Measurements from ENCODE around the gene NEK4.
A peak's percentile ranks its signal among the peaks of the same experiment; 100 is the strongest.
"Not testable (repeated sequence)": the region's sequence is repeated elsewhere in the genome, so short reads cannot be mapped to it uniquely, and the experiment has no call there.

NEK4 gene

DNA sequence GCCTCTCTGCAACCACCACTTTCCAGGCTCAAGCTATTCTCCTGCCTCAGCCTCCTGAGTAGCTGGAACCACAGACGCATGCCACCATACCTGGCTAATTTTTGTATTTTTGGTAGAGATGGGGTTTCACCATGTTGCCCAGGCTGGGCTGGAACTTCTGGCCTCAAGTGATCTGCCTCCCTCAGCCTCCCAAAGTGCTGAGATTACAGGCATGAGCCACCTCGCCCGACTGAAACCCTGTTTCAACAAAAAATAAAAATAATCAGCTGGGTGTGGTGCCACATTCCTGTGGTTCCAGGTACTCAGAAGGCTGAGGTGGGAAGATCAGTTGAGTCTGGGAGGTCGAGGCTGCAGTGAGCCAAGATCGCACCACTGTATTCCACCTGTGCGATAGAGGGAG lies 5.7 kb upstream of the NEK4 start:
- not testable (repeated sequence) for H3K4me3 Mint-ChIP-seq, ATAC-seq, H3K27me3 Mint-ChIP-seq, H3K9me3 Mint-ChIP-seq, H3K27ac Mint-ChIP-seq, H3K36me3 Mint-ChIP-seq
- H3K4me1 Mint-ChIP-seq = peaks cover 23% of the 10 kb centered on the region

GRCh38 chr3:52775877-52776276 lies 5.1 kb upstream of the NEK4 start:
- no peak for ATAC-seq
- Mint-ChIP-seq H3K4me3 (no peak overlapping the region), H3K27me3 (no peaks in the 10 kb centered on the region), H3K4me1 (peaks cover 23% of the 10 kb centered on the region), H3K36me3 (no peaks in the 10 kb centered on the region), H3K27ac (no peak overlapping the region), H3K9me3 (no peaks in the 10 kb centered on the region)

DNA sequence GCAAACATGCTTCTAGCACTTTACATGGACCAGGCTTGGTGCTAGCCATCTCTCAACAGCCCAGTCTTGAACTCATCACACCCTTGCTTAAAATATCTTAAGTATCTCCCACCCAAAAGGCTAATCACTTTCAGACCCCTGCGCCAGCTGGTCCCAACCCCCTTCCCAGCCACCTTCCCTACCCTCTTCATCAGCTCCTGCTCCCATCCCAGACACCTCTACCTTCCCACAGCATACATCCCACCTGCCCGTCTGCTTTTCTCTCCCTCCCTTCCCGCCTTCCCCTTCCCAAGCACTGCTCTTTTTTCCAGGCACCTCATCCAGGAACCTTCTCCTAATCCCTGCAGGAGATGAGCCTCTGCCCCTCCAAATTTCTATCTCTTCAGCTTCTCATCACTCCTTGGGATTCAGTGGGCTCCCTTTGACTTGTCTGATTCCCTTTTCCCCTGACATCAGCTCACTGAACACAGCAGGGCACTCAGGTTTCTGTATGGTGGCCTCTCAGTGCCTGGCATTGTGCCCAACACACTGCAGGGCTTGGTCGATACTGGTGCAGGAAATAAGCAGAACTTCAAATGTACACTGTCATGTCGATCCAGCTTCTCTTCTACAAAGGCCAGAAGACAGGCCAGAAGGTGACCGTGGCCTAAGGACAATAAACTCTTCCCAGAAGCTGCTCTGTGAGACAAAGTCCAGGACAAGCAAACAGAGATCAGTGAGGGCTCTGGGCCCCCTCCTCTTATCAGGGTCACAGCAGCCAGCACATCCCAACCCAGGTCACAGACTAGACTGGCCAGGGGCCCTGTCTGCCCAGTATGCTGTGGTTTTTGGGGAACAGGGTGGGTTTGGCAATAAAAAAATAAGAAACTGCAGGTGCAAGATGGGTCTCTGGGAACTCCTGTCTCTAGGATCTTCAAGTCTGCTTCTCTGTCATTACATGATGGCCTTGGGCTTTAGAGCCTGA lies 4.4 kb upstream of the NEK4 start:
- H3K4me1 Mint-ChIP-seq = peaks cover 23% of the 10 kb centered on the region

DNA sequence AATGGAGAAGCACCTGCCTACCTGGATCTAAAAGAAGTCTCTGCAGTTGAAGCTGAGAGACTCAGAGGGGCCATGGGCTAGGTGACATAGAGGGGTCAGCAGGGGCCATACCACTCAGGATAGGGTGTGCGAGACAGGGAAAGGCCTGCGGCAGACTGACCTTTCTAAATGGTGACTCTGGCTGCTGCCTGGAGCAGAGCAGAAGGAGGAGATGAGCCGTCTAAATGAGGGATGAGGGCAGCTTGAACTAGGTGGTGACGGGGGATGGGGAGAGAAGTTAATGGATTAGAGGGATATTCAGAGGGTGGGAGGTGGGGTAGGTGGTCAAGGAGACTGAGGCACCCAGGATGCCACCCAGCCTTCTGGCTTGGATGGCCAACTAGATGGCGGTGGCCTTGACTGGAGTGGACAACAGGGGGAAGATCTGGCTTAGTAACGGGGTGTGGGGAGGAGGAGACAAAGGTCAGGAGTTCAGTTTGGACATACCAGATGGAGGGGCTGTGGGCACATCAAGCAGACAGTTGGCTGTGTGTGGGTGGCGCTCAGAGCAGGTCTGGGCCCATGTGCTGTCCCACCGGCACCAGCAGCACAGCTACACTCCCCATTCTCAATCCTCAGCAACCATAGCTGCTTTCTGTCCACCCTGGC lies 3.5 kb upstream of the NEK4 start:
- Mint-ChIP-seq H3K4me1 (peaks cover 23% of the 10 kb centered on the region), H3K27me3 (no peaks in the 10 kb centered on the region), H3K36me3 (no peaks in the 10 kb centered on the region), H3K27ac (peak overlapping the region; percentile 2), H3K9me3 (no peaks in the 10 kb centered on the region), H3K4me3 (no peak overlapping the region)
- no peak for ATAC-seq

More for the DNA sequence above, 4.4 kb upstream of the NEK4 start:
- Mint-ChIP-seq H3K27me3 (no peaks in the 10 kb centered on the region), H3K4me3 (no peak overlapping the region), H3K36me3 (no peaks in the 10 kb centered on the region), H3K27ac (peak overlapping the region; percentile 2), H3K9me3 (no peaks in the 10 kb centered on the region)
- no peak for ATAC-seq

GRCh38 chr3:52773361-52774065 lies 2.8 kb upstream of the NEK4 start:
- H3K27me3 Mint-ChIP-seq = no peaks in the 10 kb centered on the region
- H3K36me3 Mint-ChIP-seq = no peaks in the 10 kb centered on the region
- peaks cover 21% of the 10 kb centered on the region for H3K4me1 Mint-ChIP-seq
- no peaks in the 10 kb centered on the region for H3K9me3 Mint-ChIP-seq
- no peak overlapping the region for H3K27ac Mint-ChIP-seq
- no peak for ATAC-seq
- H3K4me3 Mint-ChIP-seq = no peak overlapping the region

GRCh38 chr3:52771702-52772101 lies 962 bp upstream of the NEK4 start:
- peak overlapping the region; percentile 91 for H3K27ac Mint-ChIP-seq
- no peaks in the 10 kb centered on the region for H3K27me3 Mint-ChIP-seq
- peak overlapping the region; percentile 75 for H3K4me3 Mint-ChIP-seq
- no peak for ATAC-seq
- no peaks in the 10 kb centered on the region for H3K36me3 Mint-ChIP-seq
- peaks cover 21% of the 10 kb centered on the region for H3K4me1 Mint-ChIP-seq
- H3K9me3 Mint-ChIP-seq = no peaks in the 10 kb centered on the region

- no peaks in the 10 kb centered on the region for H3K36me3 Mint-ChIP-seq
- no peaks in the 10 kb centered on the region for H3K9me3 Mint-ChIP-seq
- H3K27ac Mint-ChIP-seq = peak overlapping the region; percentile 91
- no peaks in the 10 kb centered on the region for H3K27me3 Mint-ChIP-seq
- peak; percentile 24 for ATAC-seq
- H3K4me1 Mint-ChIP-seq = peaks cover 21% of the 10 kb centered on the region
- peak overlapping the region; percentile 75 for H3K4me3 Mint-ChIP-seq
These were observed 568 bp upstream of the NEK4 start for GRCh38 chr3:52771334-52771681.

GRCh38 chr3:52769786-52770455 lies 819 bp downstream of the NEK4 start:
- ATAC-seq = no peak
- Mint-ChIP-seq H3K9me3 (no peaks in the 10 kb centered on the region), H3K27ac (peak overlapping the region; percentile 91), H3K36me3 (peaks cover 9% of the 10 kb centered on the region), H3K4me1 (peaks cover 21% of the 10 kb centered on the region), H3K27me3 (no peaks in the 10 kb centered on the region), H3K4me3 (peak overlapping the region; percentile 75)

- peaks cover 47% of the 10 kb centered on the region for H3K36me3 Mint-ChIP-seq
- H3K4me1 Mint-ChIP-seq = no peaks in the 10 kb centered on the region
- no peaks in the 10 kb centered on the region for H3K27me3 Mint-ChIP-seq
- ATAC-seq = no peak
- no peaks in the 10 kb centered on the region for H3K9me3 Mint-ChIP-seq
- no peak overlapping the region for H3K4me3 Mint-ChIP-seq
- H3K27ac Mint-ChIP-seq = no peak overlapping the region
These were observed 7.3 kb downstream of the NEK4 start for GRCh38 chr3:52763466-52763865.

DNA sequence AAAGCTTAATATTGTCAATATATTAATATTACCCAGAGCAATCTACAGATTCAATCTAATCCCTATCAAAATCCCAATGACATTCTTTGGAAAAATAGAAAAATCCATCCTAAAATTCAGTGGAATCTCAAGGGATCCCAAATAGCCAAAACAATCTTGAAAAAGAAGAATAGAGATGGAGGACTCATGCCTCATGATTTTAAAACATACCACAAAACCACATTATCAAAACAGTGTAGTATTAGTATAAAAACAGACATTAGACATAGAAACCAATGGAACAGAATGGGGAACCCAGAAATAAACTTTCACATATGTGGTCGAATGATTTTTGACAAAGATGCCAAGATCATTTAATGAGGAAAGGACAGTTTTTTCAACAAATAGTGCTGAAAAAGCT lies 14.6 kb downstream of the NEK4 start:
- Mint-ChIP-seq H3K27ac (no peak overlapping the region), H3K36me3 (peaks cover 70% of the 10 kb centered on the region), H3K4me1 (no peaks in the 10 kb centered on the region), H3K9me3 (no peaks in the 10 kb centered on the region), H3K4me3 (no peak overlapping the region), H3K27me3 (no peaks in the 10 kb centered on the region)
- ATAC-seq = no peak

DNA sequence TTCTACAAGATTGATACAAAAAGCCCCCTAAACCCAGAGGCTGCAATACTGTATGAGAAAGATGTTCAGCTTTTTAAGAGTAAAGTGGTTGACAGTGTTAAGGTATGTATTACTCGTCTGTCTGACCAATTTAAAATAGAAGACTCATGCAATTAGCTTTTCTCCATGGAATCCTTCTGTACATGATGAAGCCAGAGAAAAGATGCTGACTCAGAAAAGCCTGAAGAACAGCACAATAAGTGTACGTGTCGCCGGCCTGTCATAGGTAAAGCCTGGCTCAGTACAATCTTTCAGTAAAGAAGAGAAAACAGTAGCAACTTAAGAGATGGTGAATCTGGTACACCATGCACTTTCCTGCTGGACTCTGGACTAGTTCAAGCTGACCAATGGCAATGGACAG lies 16.4 kb downstream of the NEK4 start:
- H3K9me3 Mint-ChIP-seq = no peaks in the 10 kb centered on the region
- no peak overlapping the region for H3K27ac Mint-ChIP-seq
- peaks cover 72% of the 10 kb centered on the region for H3K36me3 Mint-ChIP-seq
- H3K4me3 Mint-ChIP-seq = no peak overlapping the region
- H3K27me3 Mint-ChIP-seq = no peaks in the 10 kb centered on the region
- no peak for ATAC-seq
- no peaks in the 10 kb centered on the region for H3K4me1 Mint-ChIP-seq

DNA sequence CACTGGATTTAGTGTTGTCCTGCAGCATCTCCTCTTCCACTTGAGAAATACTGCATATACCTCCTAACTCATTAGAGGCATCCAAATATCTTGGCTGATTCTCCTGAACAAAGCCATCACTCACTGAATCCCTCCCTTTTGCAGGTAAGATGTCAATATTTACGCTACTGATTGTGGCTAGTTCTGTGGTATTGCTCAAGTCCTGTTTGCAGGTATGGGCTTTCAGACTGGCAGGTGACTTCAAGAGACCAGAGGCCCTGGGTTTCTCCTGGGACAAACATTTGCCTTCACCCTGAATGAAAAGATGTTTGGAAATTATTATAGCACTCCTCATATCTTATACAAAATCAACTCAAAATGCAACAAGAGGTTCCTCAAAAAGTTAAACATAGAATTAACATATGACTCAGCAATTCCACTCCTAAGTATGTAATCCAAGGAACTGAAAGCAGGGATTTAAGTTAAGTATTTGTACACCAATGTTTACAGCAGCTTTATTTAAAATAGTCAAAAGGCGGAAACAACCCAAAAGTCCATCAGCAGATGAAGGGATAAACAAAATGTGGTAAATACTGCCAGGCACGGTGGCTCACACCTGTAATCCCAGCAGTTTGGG lies 18.6 kb downstream of the NEK4 start:
- H3K4me1 Mint-ChIP-seq = no peaks in the 10 kb centered on the region
- no peak for ATAC-seq
- peaks cover 65% of the 10 kb centered on the region for H3K36me3 Mint-ChIP-seq
- no peak overlapping the region for H3K4me3 Mint-ChIP-seq
- H3K9me3 Mint-ChIP-seq = no peaks in the 10 kb centered on the region
- H3K27me3 Mint-ChIP-seq = no peaks in the 10 kb centered on the region
- H3K27ac Mint-ChIP-seq = no peak overlapping the region

DNA sequence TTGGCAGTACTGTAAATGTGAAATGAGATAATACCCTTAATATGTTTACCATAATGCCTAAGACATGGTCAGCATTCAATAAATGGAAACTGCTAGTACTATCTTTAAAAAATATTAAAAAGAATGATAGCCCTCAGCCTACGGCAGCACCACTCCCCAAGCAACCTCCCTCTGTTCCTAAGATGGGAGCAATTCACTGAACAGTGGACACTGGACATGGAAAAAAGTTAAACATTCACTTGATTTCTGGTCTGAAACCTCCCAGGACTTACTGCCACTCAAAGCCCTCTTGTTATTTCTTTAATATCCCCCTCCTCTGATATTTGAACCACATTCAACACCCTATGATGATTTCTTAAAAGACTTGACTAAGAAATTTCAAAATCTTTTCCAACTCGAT lies 27.0 kb downstream of the NEK4 start:
- Mint-ChIP-seq H3K27ac (no peak overlapping the region), H3K36me3 (peaks cover 54% of the 10 kb centered on the region), H3K27me3 (no peaks in the 10 kb centered on the region)

DNA sequence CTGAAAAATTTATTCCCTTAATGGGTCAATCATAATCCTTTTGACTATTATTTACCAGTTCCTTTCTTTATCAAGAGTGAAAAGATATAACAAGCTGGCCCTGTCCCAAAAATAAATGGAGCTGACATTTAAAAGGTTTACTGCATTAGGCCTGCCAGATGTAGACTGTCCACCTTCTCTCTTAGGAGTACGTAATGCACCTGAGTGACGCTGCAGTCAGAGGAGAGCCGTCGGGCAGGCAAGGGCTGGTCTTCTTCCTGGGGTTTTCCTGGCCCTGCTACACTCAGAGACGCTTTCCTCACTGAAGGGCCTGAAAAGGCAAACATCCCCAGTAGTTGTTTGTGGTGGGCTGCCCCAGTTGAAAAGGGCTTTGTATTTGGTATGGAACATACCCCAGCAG lies 27.6 kb downstream of the NEK4 start:
- Mint-ChIP-seq H3K4me3 (no peak overlapping the region), H3K36me3 (peaks cover 49% of the 10 kb centered on the region), H3K27me3 (no peaks in the 10 kb centered on the region), H3K27ac (no peak overlapping the region), H3K4me1 (no peaks in the 10 kb centered on the region), H3K9me3 (no peaks in the 10 kb centered on the region)
- ATAC-seq = no peak

More for the DNA sequence above, 27.0 kb downstream of the NEK4 start:
- no peak for ATAC-seq
- Mint-ChIP-seq H3K9me3 (no peaks in the 10 kb centered on the region), H3K4me1 (no peaks in the 10 kb centered on the region), H3K4me3 (no peak overlapping the region)

All from stimulated activated memory B cell treated with anti-CD40 and anti-IgM and Interleukin-4, amounts not matched to agents 10 μg/mL and 1 μg/mL and 100 μg/mL, for 72 hours (primary cell).